ENCODE data around the gene KMT2D.

The KMT2D gene

GRCh38 chr12:49055092-49055491 is 5.5 kb downstream of the KMT2D start:
- H3K4me3 ChIP-seq (ENCODE audit: low read depth, low read length) = no peak overlapping the region

DNA sequence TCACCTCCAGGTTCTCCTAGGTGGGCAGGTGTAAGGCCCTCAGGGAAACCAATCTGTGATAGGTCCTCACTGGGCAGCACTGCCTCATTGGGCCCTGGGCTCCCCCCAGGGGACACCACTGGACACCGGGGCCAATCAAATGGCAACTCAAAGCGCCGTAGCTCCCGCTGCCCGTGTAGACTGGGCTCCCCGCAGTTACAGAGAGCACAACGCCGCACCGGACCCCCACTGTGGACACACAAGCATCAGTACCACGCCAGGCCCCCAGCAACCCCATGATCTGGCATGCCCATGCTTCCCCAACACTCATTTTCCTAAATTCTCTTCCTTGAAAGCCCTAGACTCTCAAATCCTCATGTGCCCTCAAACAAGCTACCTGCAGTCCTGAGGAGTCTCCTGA is 6.1 kb downstream of the KMT2D start:
- no peak overlapping the region for H3K4me3 ChIP-seq (ENCODE audit: low read depth, low read length)

- no peak overlapping the region for H3K4me3 ChIP-seq (ENCODE audit: low read depth, low read length)
These were observed 6.5 kb downstream of the KMT2D start for GRCh38 chr12:49054096-49054495.

DNA sequence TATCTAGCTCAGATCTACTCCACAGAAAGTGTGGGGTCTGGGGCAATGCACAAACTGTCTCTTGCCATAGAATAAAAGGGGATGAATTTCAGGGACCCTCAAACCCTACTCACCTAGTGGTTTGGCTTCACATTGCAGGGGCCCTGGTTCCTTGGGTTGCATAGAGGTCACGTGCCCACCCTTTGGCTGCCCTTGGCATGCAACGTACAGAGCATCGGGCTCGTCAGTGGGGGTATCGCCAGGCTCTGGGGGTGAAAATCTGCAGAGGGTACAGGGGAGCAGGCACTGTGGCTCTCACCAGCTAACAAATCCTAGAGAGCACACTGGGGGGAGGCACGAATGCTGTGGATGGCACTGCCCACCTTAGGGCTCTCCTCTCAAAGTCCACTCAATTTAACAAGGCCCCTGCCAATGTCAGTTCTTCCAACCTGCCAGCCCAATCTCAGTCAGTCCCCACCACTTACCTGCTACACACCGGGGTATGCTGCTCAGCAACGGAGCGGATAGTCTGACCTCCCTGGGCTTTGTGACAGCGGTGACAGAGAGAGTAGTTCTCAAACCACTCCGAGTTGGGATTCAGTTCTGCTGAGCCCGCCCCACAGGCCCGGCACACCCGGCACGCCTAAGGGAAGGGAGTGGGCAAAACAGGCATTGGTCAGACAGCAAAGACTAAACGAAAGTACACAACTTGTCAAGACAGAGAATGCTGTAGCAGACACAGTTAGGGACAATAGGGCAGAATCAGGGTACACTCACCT is 8.0 kb downstream of the KMT2D start:
- H3K4me3 ChIP-seq (ENCODE audit: low read depth, low read length) = no peak overlapping the region

DNA sequence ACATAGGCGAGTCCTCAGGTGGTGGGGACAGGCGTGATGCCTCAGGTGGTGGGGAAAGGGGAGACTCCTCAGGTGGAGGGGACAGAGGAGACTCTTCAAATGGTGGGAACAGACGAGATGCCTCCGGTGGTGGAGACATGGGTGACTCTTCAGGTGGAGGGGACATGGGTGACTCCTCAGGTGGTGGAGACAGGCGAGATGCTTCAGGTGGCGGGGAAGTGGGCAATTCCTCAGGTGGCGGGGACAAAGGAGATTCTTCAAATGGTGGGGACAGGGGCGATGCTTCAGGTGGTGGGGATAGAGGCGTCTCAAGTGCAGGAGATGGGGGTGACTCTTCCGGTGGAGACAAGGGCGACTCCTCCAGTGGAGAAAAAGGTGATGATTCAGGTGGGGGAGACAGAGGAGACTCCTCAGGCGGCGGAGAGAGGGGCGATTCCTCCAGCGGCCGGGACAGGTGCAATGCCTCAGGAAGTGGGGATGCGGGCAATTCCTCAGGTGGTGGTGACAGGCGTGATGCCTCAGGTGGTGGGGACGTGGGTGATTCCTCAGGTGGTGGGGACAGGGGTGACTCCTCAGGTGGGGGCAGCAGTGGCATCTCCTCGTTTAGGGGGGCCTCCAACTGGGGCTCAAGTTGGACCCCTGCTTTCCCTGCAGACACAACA is 8.7 kb downstream of the KMT2D start:
- H3K4me3 ChIP-seq (ENCODE audit: low read depth, low read length) = no peak overlapping the region

GRCh38 chr12:49051373-49051764 is 9.2 kb downstream of the KMT2D start:
- no peak overlapping the region for H3K4me3 ChIP-seq (ENCODE audit: low read depth, low read length)

- no peak overlapping the region for H3K4me3 ChIP-seq (ENCODE audit: low read depth, low read length)
These were observed 9.9 kb downstream of the KMT2D start for GRCh38 chr12:49050507-49051372.

- no peak overlapping the region for H3K4me3 ChIP-seq (ENCODE audit: low read depth, low read length)
These were observed 10.9 kb downstream of the KMT2D start for GRCh38 chr12:49049566-49050224.

DNA sequence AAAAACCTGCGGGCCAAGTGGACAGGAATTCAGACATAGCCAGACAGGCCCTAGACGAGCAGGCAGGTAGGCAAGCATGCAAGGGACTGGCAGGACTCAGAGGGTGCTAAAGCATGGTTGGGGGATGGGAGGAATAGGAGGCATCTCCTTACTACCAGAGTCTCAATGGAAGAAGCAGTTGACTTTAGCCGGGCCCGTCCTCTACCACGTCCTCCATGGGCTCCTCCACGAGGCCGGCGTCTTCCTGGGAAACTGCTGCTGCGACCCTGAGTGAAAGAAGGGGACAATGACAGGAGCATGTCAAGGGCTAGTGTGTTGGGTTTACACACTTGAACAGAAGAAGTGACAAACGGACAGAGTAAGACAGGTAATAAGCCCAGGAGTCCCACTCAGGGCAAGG is 11.6 kb downstream of the KMT2D start:
- H3K4me3 ChIP-seq (ENCODE audit: low read depth, low read length) = no peak overlapping the region

DNA sequence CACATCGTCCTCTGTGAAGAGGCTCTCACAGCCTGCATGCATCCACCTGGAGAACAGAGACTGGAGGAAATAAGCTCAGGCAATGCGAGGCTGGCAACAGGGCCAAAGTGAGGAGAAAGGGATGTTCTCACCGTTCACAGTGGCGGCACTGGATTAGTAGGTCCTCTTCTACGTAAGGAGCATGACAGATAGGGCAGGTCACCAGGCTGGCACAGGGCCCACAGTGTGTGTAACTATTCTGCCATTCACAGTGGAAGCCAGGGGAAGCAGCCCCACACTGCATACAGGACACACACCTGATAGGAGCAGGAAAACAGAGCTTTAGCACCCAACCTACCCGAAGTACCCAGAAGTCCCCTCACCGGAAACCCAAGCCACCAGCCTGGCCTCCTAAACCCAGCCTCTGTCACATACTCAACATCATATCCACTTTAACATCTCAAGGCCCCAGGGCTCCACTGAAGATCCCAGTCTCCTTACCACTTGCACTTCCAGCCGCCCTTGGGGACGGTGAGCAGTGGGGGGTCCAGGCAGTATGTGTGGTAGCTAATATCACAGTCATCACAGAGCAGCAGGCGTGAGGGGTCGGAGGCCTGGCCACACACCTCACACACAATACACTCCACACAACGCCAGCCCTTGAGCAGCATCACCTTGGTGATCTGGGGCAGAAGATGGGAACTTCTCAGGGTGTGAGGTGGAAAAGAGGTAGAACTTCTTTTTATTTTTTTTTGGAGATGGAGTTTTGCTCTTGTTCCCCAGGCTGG is 14.3 kb downstream of the KMT2D start:
- H3K4me3 ChIP-seq (ENCODE audit: low read depth, low read length) = no peak overlapping the region

DNA sequence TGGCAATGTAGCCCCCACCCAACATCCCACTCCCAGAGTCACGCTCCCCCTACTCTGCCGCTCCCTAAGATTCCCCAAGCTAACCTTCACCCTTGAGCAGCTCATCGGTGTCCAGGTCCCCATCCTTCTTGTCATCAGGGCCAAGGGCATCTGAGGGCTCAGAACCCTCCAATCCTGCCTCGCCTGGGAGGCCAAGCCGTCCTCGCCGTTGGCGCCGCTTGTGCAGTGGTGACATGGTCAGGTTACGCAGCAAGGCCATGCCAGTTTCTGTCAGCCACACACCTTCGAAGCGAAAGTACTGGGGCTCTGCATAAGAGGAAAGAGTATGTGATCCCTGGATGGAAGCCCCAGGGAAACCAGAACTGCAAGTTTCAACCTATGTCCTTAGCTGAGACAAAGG is 15.9 kb downstream of the KMT2D start:
- H3K4me3 ChIP-seq (ENCODE audit: low read depth, low read length) = no peak overlapping the region

DNA sequence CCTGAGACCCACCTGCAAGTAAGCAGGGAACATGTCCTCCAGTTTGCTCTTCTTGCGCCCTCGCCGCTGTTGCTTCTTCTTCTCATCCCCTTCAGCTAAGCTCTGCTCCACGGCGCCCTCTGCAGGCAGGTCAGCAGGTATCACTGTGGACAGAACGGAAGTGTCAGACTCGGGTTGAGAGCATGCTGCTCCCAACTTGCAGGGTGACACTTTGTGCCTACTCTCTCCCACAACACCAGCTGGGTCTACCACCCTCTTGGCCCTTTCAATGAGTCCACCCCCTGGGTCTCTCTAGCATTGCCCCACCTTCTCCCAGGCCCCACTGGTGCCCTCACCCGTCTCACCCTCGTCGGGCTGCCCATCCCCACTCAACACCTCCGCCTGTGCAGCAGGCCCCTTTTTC is 16.7 kb downstream of the KMT2D start:
- H3K4me3 ChIP-seq (ENCODE audit: low read depth, low read length) = no peak overlapping the region

GRCh38 chr12:49043241-49043640 is 17.4 kb downstream of the KMT2D start:
- no peak overlapping the region for H3K4me3 ChIP-seq (ENCODE audit: low read depth, low read length)

GRCh38 chr12:49041881-49042484 is 18.6 kb downstream of the KMT2D start:
- H3K4me3 ChIP-seq (ENCODE audit: low read depth, low read length) = no peak overlapping the region

- H3K4me3 ChIP-seq (ENCODE audit: low read depth, low read length) = no peak overlapping the region
These were observed 19.3 kb downstream of the KMT2D start for GRCh38 chr12:49041036-49041880.

- H3K4me3 ChIP-seq (ENCODE audit: low read depth, low read length) = no peak overlapping the region
These were observed 20.2 kb downstream of the KMT2D start for GRCh38 chr12:49040364-49040855.

GRCh38 chr12:49039421-49040363 is 20.9 kb downstream of the KMT2D start:
- H3K4me3 ChIP-seq (ENCODE audit: low read depth, low read length) = no peak overlapping the region
